Activated CD4-positive, alpha-beta T cell treated with anti-CD3 and anti-CD28 coated beads, Interleukin-2, amount 50 U/mL, for 16 hours (primary cell): Measurements from ENCODE around the gene RABAC1.

Experiments used
- DNase-seq: peaks from one replicate; pipeline ENCODE4 v3.0.0-alpha.2; 2020

The RABAC1 gene

GRCh38 chr19:41988947-41989346 is 29.8 kb upstream of the RABAC1 start:
- no peak for DNase-seq

- no peak for DNase-seq
Measured at GRCh38 chr19:41987141-41987860, 28.2 kb upstream of the RABAC1 start.

DNA sequence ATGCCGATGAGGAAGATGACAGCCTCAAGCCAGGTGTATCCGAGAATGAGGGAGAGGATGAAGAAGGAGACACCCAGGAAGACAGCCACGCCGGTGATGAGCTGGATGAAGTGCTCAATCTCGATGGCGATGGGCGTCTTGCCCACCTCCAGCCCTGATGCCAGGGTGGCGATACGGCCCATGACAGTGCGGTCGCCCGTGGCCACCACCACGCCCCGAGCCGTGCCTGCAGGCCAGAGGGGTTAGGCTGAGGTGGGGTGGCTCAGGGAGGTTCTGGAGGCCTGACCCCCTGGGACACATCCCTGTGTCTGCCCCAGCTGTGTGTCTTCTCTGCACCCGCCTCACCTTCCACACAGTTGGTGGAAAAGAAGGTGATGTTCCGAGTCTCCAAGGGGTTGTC is 25.8 kb upstream of the RABAC1 start:
- no peak for DNase-seq

DNA sequence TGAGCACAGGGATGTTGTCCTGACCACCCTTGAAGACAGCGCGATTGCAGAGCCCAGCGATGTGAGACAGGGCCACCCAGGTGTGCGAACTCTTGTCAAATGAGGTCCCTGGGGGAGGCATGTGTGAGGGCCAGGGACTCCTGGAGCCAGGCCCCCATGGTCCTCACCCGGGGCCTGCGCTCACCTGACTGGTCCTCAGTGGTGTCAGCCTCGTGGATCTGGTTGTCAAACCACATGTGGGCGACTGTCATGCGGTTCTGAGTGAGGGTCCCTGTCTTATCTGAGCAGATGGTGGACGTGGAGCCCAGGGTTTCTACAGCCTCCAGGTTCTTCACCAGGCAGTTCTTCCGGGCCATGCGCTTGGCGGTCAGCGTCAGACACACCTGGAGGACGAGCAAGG is 22.6 kb upstream of the RABAC1 start:
- no peak for DNase-seq

DNA sequence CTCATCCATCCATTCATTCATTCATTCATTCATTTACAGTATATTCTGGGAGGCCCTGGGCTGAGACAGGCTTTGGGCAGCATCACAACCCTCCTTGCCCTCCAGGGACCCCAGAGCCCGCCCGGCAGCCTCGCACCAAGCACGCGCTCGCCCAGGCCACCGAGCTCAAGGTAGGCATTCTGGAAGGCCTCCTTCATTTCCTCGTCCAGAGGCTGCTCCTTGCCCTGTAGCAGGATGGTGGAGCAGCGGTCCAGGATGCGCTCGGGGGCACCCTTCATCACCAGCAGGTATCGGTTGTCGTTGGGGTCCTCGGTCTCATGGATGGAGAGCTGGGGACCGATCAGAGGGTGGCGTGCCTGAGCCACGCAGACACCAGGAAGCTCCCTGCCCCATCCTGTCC is 19.3 kb upstream of the RABAC1 start:
- no peak for DNase-seq

DNA sequence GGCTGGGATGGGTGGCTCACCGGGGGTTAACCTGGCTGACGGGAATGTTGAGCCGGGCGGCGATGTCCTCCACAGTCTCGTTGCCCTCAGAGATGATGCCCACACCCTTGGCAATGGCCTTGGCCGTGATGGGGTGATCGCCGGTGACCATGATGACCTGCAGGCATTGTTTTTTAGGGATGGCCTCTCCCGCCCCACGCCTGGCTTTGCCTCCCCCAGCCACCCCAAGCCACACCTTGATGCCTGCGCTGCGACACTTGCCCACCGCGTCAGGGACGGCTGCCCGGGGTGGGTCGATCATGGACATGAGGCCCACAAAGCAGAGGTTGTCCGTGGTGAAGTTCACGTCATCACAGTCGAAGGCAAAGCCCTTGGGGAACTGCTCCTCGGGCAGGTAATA is 18.8 kb upstream of the RABAC1 start:
- DNase-seq, result no peak

- DNase-seq, result no peak
Measured at GRCh38 chr19:41974652-41975051, 15.5 kb upstream of the RABAC1 start.

- DNase-seq, result no peak
Measured at GRCh38 chr19:41971363-41971762, 12.2 kb upstream of the RABAC1 start.

- DNase-seq, result no peak
Measured at GRCh38 chr19:41969772-41970458, 10.8 kb upstream of the RABAC1 start.

DNA sequence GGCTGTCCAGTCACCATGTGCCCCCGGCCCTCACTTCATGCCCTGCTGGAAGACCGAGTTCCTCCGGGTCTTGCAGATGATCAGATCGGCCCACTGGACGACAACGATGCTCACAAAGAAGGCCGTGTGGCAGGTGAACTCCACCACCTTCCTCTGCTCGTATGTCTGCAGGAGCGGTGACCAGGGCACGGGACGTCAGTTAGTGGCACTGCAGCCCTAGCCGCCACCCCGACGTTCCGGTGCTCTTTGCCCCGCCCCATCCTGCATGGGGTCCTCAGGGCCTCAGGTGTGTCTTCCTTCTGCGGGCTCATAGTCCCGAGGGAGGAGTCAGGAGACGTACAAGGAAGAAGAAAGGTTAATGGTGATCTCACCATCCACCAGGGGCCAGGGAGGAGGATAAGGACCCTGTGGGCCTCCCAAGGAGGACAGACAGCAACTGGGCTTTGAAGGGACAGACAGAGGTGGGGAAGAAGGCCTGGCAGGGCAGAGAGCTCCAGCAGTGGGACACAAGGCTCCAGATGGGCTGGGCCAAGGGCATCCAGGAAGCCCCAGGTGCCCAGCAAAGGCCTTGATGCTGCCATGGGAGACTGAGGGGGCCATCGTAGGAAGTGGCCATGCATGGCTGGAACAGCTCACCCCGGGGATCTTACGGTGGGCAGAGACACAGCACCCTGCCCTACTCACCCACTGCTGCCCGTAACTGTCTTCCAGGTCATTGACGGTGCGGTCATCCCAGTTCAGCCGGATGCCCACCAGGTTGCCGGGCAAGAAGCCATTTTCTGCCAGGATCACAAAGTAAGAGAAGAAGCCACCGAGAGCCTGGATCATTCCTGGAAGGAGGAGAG is 9.9 kb upstream of the RABAC1 start:
- no peak for DNase-seq

DNA sequence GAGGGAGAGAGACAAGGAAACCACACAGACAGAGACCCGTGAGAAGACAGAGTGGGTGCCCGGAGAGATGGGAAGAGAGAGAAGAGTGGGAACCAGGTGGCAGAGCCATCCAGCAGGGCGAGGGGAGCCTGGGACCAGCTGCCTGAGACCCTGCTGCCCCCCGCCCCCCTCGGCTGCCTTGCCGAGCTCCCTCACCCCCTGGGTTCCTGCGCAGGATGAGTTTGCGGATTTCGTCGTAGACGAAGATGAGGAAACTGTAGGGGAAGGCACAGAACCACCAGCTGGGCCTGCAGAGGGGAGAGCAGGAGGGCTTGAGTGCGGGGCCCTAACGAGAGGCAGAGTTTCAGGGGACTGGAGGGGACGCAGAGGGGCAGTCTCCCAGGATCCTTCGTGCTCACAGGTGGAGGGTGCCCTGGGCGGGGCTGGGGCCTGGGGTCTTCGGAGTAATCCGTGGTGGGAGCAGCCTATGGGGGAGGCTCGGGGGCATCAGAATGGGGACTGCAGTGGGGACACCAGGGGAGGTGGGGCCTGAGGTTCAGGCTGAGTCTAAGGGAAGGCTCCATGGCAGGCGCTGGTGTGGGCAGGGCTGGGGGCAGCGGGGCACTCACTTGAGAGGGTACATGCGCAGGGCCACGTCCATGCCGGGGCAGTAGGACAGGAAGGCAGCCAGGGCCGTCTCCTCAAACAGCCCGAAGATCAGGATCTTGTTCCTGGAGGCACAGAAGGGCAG is 8.1 kb upstream of the RABAC1 start:
- no peak for DNase-seq

- no peak for DNase-seq
Measured at GRCh38 chr19:41965106-41965505, 6.0 kb upstream of the RABAC1 start.

GRCh38 chr19:41960973-41961372 is 1.9 kb upstream of the RABAC1 start:
- DNase-seq, result no peak

DNA sequence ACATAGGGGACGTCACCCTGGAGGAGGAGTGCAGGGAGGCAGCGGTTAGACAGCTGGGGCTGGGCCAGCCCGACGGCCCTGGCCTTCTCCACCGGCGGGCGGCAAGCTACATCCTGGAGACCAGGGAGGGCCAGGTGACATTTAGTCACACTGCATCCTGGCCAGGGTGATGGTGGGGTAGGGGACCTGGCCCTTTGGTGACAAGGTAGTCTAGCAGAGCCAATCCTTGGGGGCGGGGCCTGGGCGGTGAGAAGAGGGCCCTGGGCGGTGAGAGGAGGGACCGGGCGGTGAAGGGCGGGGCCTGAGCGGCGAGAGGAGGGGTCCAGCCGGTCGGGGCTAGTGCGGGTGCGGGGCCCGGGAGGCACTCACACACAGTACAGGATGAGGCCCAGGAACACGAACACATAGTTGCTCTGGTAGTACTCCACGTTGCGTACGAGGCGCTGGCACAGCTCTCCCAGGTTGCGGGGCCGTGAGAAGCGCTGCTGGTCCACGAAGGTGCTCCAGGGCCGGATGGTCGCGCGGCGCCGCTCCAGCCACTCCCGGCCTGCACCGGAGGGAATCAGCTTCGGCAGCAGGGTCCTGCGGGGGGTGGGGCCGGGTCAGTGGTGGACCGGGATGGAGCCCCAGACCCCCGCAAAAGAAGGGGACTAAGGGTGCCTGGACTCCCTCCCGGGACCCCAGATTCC is 610 bp downstream of the RABAC1 start:
- DNase-seq, result peak; percentile 83

DNA sequence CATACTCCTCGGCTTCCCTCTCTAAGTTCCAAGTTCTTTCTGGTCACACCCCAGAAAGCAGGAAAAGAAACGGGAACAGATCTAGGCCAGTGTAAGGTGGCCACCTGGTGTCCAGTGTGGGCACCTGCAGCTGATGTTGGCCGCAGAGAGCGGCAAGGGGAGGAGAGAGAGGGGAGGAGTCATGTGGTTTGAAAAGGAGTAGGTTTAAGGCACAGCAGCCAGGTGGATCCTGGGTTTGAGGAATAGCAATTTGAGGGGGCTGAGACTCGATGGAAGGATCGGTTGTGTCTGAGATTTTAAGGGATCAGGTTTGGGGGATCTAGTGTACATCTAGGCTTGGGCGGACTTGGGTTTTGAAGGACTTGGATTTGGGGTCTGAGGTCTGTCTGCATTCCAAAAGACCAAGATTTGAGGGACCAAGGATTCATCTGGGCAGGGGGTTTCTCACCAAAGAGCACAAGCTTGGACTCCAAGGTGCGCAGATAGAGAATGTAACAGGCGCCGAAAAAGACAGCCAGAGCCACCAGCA is 1.2 kb downstream of the RABAC1 start:
- DNase-seq, result peak; percentile 56

DNA sequence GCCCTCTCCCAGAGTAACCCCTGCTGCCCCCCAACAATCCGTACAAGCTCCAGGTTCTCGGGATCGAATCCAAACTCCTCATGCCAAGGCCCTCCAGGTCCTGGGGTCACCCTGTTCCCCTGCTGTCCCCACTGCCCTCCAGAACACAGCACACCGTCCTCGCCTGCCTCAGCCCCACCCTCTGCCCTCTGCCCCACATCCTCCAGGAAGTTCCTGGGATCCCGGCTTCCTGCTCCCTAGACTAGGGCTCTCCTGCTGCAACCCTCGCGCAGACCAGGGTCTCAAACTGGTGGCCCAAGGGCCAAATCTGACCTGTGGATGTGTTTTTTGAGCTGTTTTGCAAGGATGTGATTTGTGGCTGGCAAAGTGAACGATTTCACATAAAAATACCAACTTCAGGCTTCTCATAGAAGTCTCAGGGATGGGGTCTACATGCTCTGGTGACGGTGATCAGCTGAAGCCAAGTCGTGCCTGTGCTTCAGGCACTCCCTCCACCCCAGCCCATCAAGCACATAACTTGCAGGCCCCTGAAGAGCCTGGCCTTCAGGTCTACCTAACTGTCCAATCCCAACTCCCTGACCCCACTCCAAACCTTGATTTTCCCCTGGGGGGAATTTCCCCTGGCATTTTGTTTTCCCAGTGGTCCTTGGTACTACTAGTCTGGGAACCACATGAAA is 1.8 kb downstream of the RABAC1 start:
- DNase-seq, result no peak

DNA sequence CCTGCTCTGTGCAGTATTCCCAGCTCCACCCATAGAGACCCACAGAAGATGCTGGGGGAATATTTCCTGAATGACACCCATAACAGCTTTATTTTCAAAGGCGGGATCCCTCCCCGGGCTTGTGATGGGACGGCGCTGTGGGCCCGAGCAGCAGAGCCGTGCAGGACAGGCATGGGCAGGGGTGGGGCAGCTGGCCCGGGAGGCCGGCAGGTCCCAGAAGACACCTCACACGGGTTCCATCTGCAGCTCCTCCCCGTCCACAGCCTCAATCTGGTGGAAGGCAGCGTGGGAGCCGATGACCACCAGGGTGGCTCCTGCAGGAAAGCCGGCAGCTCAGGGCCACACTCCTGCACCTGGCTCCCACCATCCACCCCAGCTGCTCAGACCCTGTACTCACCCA is 2.5 kb downstream of the RABAC1 start:
- DNase-seq, result no peak

DNA sequence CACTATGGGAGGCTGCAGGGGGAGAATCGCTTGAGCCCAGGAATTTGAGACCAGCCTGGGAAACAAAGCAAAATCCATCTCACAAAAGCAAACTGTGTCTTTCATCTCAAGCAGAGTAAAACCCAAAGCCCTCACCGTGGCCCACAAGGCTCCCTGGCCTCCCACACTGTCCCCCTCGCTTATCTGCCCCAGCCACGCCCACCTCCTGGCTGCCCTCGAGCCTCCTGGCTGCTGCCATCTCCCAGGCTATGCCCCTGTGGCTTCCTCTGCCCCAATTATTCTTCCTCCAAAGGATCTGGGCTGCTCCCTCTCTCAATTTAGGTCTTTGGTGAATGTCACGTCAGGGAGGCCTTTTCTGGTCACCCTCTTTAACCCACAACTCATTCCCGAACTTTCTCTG is 3.6 kb downstream of the RABAC1 start:
- no peak for DNase-seq

GRCh38 chr19:41951686-41952172 is 7.4 kb downstream of the RABAC1 start:
- peak; percentile 83 for DNase-seq

GRCh38 chr19:41947091-41947490 is 12.0 kb downstream of the RABAC1 start:
- DNase-seq, result no peak

DNA sequence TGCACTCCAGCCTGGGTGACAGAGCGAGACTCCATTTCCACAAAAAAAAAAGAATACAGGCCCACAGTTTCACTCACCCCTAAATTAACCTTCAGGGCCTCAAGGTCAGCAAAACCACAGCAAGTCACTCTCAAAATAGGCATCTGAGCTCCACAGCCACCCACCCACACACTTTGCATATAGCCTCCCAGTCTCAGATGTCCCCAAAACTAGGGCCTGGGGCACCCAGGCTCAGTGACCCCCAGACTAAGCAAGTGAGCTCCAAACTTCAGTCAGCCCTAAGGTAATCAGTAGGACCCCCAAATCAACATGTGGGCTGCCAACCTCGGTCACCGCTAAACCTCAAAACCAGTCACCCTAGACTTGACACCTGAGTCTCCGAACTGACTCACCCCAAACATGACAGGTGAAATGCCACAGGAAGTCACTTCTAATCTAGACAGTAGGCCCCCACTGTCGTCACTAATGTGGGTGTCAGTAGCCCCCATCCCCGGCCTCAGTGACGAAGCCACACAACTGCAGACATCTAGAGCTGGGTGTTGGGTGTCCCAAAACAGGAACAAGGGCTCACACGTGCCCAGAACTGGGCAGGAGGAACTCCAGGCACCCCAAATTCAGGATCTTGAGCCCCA is 13.9 kb downstream of the RABAC1 start:
- DNase-seq, result peak; percentile 83
